Measurements from ENCODE around the gene ADCY5.
A peak's percentile ranks its signal among the peaks of the same experiment; 100 is the strongest.

The ADCY5 gene

DNA sequence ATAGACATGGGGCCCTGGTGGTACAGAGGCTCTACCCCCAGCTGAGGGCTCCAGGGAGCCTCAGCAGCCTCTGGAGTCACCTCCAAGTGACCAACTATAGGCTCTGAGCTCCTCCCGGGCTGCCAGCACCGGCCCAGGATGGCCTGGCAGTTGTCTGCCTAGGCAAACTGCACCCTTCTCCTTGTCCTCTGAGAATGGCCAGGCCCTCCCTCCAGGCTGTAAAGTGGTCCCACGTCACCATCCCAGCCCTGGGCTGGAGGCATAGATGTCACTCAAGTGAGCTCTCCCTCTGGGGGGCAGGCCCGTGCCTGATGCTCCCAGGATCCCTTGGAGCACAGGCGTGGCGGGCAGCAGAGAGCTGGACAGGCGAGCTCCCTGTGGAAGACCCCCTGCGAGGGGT, 127.1 kb downstream of the ADCY5 start:
- DNase-seq, result no peak

- no peak for DNase-seq
These were observed 128.7 kb downstream of the ADCY5 start for GRCh38 chr3:123320221-123320620.

GRCh38 chr3:123319760-123320159, 129.1 kb downstream of the ADCY5 start:
- no peak for DNase-seq

- DNase-seq, result peak; percentile 35
These were observed 130.5 kb downstream of the ADCY5 start for GRCh38 chr3:123318374-123318773.

GRCh38 chr3:123317716-123318115, 131.2 kb downstream of the ADCY5 start:
- DNase-seq, result no peak

- no peak for DNase-seq
These were observed 133.7 kb downstream of the ADCY5 start for GRCh38 chr3:123315271-123315595.

- no peak for DNase-seq
These were observed 134.3 kb downstream of the ADCY5 start for GRCh38 chr3:123314359-123315270.

DNA sequence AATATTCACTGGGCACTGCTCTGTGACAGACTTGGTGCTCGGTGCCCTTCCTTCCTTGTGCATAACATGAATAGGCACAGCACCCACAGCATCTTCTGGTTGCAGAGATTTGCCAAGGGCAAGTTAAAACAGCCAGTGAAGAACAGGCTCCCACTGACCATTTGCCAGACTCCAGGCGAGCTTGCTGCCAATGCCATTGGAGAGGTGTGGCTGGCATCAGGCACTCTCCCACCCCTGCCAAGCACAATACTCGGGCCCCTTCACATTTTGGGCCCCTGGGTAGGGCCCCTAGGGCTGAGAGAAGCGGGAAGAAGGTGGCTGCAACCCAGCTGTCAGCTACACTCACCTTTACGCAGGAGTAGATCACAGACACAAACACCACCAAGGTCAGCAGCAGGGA, 135.0 kb downstream of the ADCY5 start:
- DNase-seq, result no peak

GRCh38 chr3:123312331-123313265, 136.3 kb downstream of the ADCY5 start:
- no peak for DNase-seq

DNA sequence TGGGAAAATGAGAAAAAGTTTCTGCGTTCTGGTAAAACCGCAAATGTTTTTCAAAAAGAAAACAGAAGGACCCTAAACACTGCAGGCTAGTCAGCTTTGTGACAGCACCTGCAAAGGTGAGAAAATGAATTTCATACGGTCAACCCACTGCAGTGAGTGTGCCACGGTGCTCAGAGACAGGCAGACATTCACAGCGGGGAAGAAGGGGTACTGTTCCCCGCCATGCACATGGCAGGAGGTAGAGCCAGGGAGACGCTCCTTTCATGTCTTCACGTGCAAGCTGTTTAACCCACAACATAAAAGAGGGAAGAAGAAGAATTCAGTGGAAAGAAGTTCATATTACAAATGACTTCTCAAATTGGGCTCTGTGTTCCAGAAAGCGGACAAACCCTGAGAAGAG, 137.7 kb downstream of the ADCY5 start:
- DNase-seq, result no peak

GRCh38 chr3:123310741-123311140, 138.1 kb downstream of the ADCY5 start:
- no peak for DNase-seq

DNA sequence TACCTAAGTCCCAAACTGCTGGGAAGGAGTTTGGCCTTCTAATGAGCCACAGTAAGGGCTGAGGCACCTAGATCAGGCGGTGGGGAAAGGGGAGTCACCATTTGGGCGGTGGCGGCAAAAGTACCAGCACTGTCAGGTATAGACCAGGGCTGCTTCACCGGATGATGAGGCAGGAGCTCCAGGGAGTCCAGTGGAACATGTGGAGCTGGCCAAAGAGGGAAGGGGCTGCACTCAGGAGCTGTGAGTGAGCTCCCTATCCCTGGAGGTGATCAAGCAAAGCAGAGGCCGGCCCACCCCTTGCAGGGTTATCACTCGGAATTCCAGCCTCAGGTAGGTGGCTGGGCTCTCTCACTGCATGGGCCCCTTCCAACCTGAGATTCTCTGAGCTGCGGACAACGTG, 138.7 kb downstream of the ADCY5 start:
- DNase-seq, result no peak

GRCh38 chr3:123307064-123307463, 141.8 kb downstream of the ADCY5 start:
- no peak for DNase-seq

- DNase-seq, result no peak
These were observed 143.7 kb downstream of the ADCY5 start for GRCh38 chr3:123305192-123305591.

GRCh38 chr3:123303976-123304560, 144.8 kb downstream of the ADCY5 start:
- DNase-seq, result no peak

DNA sequence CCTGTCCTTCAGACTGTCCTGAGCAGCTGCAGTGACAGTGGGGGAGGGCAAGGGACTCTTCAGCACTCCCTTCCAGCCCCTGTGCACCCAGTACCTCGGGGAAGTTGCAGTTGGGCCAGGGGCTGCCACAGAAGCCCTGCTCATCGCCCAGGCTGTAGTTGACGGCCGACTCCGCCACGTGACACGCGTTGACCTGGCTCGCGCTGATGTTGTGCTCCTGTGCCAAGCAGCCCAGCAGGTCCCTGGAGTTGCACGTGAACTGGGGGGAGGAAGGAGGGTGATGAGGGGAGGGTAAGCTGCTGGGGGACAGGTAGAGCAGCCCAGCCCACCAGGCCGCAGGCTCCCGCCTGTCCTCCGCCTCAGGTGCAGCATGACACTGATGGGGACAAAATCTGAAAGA, 145.9 kb downstream of the ADCY5 start:
- no peak for DNase-seq

GRCh38 chr3:123301331-123302184, 147.3 kb downstream of the ADCY5 start:
- no peak for DNase-seq

GRCh38 chr3:123300583-123300982, 148.3 kb downstream of the ADCY5 start:
- no peak for DNase-seq

DNA sequence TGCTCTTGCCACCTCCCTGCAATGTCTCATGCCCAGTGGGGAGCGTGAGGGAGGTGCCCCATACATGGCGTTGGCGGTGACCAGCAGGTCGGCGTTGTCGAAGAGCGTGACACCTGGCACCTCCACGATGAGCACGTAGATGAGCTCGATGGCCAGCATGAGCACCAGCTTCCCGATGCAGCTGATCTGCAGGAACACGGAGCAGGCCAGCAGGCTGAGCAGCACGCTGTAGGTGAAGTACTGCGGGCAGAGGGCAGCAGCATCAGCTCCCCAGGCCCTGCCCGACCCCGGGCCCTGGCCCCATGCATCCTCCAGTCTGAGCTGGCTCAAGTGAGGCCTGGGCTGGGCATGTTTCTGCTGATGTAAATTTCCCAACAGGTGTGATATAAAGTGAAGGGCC, 148.8 kb downstream of the ADCY5 start:
- no peak for DNase-seq

DNA sequence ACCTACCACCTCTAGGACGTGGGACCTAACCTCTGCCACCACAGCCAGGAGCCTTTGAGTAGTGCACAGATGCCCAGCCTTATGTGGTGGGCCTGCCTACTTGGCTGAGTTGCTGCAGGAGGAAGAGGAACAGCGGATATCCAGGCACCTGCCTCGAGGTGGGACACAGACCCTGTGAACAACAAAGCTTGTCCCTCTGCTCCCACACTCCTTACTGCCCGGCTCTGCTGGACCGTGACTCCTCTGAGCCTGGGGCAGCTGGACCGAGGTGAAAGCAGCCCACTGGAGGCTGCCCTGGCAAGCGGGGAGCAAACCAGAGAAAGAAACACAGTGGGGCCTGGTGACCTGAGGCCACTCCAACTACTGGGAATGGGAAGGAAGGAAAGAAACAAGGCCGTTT, 149.3 kb downstream of the ADCY5 start:
- DNase-seq, result no peak

DNA sequence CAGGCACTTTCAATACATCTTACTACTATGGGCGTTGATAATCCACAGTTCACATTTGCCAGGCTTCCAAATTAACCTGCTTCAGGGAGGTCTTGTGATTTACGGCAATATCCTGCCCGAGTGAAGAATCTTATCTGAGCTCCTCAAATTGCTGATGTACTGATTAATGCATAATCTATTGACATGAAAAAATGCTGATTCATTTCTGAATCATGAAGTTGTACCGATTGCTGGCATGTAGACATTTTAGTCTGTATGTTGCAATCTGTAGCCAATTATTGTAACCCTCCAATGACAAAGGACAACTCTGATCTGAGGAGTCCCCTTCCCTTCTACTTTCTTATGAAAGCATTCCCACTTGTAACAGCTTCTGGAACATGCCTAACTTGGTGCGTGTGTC, 150.0 kb downstream of the ADCY5 start:
- DNase-seq, result no peak

GRCh38 chr3:123297627-123297899, 151.3 kb downstream of the ADCY5 start:
- no peak for DNase-seq

All from activated CD4-positive, alpha-beta T cell treated with anti-CD3 and anti-CD28 coated beads, Interleukin-2, Interleukin-6, amounts not matched to agents 100 ng/mL and 50 ng/mL, durations not matched to agents 16 hours and 8 hours (primary cell).